ENCODE results near the gene EBF3.

The EBF3 gene

GRCh38 chr10:129875993-129876726, 87.9 kb downstream of the EBF3 start:
- no peak for TF ChIP-seq CTCF (IDR thresholded peaks at IDR 0.05; ENCODE audit: insufficient read depth, missing control alignments)
- FAIRE-seq, result no peak

GRCh38 chr10:129873351-129873750, 90.7 kb downstream of the EBF3 start:
- no peak for TF ChIP-seq CTCF (IDR thresholded peaks at IDR 0.05; ENCODE audit: insufficient read depth, missing control alignments)
- DNase-seq (ENCODE audit: insufficient read length, low spot score), result no peak
- FAIRE-seq, result no peak

More at GRCh38 chr10:129875993-129876726, 87.9 kb downstream of the EBF3 start:
- no peak for DNase-seq (ENCODE audit: insufficient read length, low spot score)

- TF ChIP-seq CTCF (IDR thresholded peaks at IDR 0.05; ENCODE audit: insufficient read depth, missing control alignments), result no peak
- DNase-seq (ENCODE audit: insufficient read length, low spot score) (no peak), FAIRE-seq (no peak)
These were observed 92.1 kb downstream of the EBF3 start for GRCh38 chr10:129871966-129872365.

GRCh38 chr10:129870961-129871621, 93.0 kb downstream of the EBF3 start:
- peak; percentile 60 for DNase-seq (ENCODE audit: insufficient read length, low spot score)
- peak; percentile 67 for FAIRE-seq
- no peak for TF ChIP-seq CTCF (IDR thresholded peaks at IDR 0.05; ENCODE audit: insufficient read depth, missing control alignments)

- FAIRE-seq (no peak), DNase-seq (ENCODE audit: insufficient read length, low spot score) (no peak)
These were observed 93.7 kb downstream of the EBF3 start for GRCh38 chr10:129870474-129870757.

GRCh38 chr10:129869596-129870473, 94.2 kb downstream of the EBF3 start:
- no peak for TF ChIP-seq CTCF (IDR thresholded peaks at IDR 0.05; ENCODE audit: insufficient read depth, missing control alignments)
- DNase-seq (ENCODE audit: insufficient read length, low spot score) (no peak), FAIRE-seq (no peak)

More at GRCh38 chr10:129870474-129870757, 93.7 kb downstream of the EBF3 start:
- no peak for TF ChIP-seq CTCF (IDR thresholded peaks at IDR 0.05; ENCODE audit: insufficient read depth, missing control alignments)

Data from D721Med (cell line).